Jurkat, Clone E6-1 (cell line): ENCODE results near the gene DAPP1. TPM values are rescaled to one million over a fixed set of nuclear protein-coding genes. Genes with fewer than 3 reads are reported as not detected.
"Not testable (repeated sequence)": the region's sequence is repeated elsewhere in the genome, so short reads cannot be mapped to it uniquely, and the experiment has no call there.

ENCODE experiments used
- DNase-seq: peaks from one replicate; pipeline ENCODE4 v3.0.0-alpha.2; 2011; ENCODE audit warnings: low read depth, low spot score
- H3K4me3 ChIP-seq: 2 replicates; pipeline ENCODE4 v1.5.1; 2011; ENCODE audit warnings: mild to moderate bottlenecking, low read length, control low read depth, moderate library complexity
- polyA plus RNA-seq: library from polyadenylated mRNA; unstranded; fragments of >200 nt; gene quantifications from one replicate; pipeline ENCODE4 v1.2.1, GENCODE V29; 2012; ENCODE audit warnings: missing spikeins; ENCODE audit not compliant: insufficient read length, insufficient read depth

The DAPP1 gene, protein sequence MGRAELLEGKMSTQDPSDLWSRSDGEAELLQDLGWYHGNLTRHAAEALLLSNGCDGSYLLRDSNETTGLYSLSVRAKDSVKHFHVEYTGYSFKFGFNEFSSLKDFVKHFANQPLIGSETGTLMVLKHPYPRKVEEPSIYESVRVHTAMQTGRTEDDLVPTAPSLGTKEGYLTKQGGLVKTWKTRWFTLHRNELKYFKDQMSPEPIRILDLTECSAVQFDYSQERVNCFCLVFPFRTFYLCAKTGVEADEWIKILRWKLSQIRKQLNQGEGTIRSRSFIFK
- polyA plus RNA-seq = not detected

DNA sequence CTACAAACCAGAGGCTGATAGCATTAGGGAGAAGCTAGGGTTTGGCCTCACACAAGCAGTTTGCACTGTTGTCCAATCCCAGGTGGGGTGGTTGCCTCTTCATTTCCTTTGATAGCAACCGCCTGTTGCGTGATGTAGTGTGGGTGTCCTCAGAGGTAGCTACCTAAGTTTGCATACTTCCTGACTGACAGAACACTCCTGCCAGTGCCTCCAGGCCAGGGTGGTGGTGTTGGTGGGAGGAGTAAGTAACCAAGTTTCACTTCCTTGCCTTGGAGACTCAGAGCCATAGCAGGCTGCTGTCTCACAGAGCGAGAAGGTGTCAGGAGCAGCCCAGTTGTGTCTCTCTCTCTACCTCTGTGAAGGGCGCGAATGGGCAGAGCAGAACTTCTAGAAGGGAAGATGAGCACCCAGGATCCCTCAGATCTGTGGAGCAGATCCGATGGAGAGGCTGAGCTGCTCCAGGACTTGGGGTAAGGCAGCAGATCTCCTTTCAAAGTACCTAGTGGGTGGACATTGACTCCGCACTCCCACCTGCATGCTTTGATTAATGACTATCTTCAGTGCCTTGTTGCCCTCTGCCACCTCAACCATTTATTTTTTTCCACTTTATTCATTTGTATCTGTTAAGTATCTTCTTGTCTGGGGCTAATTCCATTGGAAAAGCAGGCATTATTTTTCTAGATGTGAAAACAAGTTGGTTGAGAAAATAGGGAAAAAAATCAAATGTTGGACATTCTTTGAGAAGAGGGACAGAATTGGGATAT, at the start of gene DAPP1:
Gene DAPP1, plus strand, starts transcription at position 283 of the 764 bp plus-strand sequence. Its CDS starts 87 bp downstream, at position 370.
- no peak within 1 kb of the TSS for H3K4me3 ChIP-seq
- DNase-seq = peak; percentile 58

DNA sequence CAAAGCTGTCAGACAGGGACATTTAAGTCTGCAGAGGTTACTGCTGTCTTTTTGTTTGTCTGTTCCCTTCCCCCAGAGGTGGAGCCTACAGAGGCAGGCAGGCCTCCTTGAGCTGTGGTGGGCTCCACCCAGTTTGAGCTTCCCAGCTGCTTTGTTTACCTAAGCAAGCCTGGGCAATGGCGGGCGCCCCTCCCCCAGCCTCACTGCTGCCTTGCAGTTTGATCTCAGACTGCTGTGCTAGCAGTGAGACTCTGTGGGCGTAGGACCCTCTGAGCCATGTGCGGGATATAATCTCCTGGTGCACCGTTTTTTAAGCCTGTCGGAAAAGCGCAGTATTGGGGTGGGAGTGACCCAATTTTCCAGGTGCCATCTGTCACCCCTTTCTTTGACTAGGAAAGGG, 45.8 kb upstream of the DAPP1 start:
- not testable (repeated sequence) for H3K4me3 ChIP-seq, DNase-seq

DNA sequence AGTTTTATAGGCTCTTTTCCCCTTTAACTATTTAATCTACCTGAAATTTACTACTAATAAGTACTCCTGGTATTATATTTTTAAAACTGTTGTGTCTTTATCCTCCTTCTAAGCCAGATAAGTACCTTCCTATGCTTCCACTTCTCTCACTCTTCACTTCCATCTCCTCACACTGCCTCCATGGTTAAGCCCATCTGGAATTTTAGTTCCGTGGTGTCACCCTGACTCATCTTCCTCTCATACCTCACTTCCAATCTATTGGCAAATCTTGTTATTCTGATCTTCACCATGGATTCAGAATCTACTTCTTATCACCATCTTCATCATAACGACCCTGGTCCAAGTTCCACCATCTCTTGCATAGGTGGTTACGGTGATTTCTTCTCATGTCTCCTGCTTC, 32.7 kb upstream of the DAPP1 start:
- H3K4me3 ChIP-seq = no peak overlapping the region

DNA sequence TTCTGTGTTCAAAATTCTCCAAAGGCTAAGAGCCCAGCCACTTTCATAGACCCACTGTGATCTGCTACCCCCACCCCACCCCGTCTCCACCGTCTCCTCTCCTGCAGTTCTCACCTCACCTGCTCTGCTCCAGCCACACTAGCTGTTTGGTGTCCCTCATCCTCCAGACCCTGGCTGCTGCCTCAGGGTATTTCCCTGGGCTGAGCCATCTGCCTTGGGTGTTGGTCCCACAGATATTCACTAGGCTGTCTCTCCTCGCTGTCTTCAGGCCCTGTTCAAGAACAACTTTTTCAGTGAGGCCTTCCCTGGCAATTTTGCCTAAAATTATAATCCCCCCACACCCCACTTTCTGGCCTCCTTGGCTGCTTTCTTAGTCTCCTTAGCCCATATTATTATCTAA, 31.8 kb upstream of the DAPP1 start:
- DNase-seq = no peak
- H3K4me3 ChIP-seq = no peak overlapping the region

More for the DNA sequence above, 32.7 kb upstream of the DAPP1 start:
- no peak for DNase-seq

DNA sequence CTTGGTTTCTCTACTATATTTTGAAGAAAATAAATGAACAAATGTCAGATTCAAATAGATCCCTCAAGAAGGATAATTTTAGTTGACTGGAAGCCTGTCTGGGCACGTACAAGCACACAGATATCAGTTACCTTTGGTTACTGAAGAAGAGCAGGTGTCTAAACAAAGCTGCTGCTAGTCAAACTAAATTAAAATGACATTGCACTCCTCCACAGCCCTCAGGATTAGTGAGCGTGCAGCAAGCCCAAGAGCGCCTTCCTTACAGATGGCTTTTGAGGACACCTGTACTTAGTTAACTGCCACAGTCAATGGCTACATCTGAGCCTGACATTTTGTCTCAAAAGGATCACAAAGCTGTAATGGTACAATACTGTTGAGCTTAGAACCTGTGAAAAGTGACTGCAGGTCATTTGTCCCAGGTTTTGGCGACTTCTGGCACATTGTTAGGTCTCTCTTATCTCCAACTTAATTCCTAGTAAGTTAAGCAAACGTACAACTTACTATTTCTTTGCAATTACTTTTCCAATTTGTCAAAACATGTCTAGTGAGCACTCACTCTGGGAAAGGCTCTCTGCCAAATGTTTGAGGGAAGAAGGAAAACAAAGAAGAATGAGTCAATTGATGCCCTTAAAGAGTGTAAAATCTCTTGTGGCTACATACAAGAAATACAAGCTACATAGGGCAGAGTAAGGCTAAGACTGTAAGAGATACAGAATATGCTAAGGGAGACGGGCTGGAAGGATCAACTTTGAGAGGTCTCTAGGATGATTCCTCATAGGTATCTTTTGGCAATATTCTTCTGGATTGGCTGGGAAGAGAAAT, 25.6 kb upstream of the DAPP1 start:
- no peak for DNase-seq

DNA sequence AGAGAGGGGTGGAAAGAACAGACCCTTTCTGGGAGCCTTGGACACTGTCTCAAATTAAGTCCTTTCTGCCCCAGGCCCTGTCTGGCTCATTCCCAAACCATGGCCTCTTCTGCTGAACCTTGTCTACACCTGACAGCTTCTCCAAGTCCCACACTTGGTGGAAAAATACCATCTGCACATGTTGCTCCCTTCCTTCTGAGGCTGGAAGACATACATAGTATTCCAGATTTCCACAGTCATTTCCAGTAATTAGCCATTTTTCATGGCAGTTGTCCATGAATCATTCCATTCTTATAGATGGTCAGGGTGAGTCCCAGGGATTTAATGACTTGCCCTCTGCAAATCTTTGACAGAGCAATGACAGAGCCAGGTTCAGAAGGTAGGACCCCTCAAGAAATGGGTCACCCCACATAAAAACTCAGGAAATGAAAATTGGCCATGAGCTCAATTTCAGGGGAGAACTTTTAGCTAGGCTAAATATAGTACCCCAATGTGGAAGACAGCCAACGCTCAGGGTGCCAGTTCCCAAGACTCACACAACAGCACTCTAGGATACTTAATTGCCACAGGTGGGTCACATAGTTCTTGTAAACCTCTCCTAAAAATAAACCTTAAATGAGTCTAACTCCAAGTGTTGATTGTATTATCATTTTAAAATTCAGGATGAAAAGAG, 16.2 kb upstream of the DAPP1 start:
- H3K4me3 ChIP-seq = no peak overlapping the region
- DNase-seq = no peak

More for the DNA sequence above, 25.6 kb upstream of the DAPP1 start:
- H3K4me3 ChIP-seq = no peak overlapping the region

DNA sequence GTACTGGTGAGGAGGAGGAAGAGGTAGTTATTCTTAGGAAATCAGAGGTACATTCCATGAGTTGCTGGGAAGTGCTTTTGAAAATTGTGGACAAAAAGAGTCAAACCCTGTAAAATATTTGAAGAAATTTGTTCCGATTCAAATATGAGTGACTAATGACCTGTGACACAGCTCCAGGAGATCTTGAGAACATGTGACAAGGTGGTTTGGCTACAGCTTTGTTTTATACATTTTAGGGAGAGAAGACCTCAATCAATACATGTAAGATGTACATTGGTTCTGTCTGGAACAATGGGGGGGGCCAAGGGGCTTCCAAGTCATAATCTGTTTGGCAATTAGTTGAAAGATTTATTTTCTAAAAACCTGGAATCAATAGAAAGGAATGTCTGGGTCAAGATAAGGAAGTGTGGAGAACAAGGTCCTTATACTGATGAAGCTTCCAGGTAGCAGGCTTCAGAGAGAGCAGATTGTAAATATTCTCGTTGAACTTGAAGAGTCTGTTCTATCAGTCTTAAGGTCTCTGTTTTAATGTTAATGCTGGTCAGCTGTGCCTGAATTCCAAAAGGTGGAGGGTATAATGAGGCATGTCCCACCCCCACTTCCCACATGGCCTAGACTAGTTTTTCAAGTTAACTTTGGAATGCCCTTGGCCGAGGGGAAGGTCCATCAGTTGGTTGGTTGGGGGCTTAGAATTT, 15.5 kb upstream of the DAPP1 start:
- no peak overlapping the region for H3K4me3 ChIP-seq
- no peak for DNase-seq

DNA sequence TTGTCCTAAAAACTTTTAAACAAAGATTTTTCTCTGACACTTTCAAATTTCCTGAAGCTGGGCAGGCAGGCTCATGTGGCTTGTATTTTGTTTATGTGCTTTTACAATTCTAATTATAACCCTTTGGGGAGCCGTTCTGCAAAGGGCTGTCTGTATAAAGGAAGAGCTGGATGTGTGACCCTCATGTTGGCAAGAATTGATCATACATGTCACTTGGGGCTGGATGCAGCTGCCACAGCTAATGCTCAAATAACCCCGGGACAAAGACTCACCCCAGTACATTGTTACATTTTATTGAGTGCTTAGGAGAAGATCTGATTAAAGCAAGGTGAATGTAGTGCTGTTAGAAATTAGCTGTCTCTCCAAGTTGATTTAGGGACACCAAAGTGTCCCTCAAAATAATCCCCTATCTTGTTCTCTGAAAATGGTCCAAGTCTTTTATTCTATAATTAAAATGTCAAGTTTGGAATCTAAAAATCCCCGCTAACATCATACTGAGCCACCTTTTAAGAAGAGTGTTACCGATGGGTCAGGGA, 13.0 kb upstream of the DAPP1 start:
- no peak overlapping the region for H3K4me3 ChIP-seq
- DNase-seq = no peak

DNA sequence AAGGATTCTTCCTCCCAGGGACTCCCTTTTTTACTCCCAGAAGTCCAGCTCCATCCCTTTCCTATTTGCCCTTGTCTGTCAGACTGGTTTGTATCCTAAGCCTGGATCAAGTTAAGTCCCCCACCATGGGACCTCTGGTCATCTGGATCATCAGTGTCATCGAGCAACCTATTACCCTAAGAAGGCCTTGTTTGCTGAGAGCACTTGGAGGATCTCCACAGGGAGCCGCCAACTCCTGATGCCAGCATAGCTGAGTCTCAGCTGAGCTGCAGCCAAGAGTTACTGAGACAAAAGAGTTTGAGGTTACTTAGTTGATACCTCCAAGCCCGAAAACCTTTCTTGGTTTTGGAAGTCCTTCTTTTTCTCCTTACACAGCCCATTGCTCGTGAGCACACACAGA, 10.1 kb upstream of the DAPP1 start:
- DNase-seq = no peak

DNA sequence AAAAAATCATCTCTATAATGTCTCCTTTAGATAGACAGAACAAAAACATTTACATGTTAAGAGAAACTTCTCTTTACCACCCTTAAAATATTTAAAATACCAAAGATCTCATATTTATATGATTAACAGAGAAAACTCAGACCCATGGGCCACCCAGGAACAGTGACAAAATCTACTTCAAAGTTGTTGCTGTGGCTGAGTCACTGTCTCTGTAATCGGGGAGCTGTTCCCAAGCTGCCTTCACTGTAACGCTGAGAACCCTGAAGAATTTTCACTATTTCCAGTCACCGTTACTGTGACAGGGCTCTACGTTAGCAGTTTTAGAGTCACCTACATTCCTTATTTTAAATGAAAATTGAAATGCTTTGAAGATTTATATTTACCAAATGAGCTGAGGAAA, 9.0 kb upstream of the DAPP1 start:
- no peak overlapping the region for H3K4me3 ChIP-seq
- no peak for DNase-seq

More for the DNA sequence above, 10.1 kb upstream of the DAPP1 start:
- H3K4me3 ChIP-seq = no peak overlapping the region

DNA sequence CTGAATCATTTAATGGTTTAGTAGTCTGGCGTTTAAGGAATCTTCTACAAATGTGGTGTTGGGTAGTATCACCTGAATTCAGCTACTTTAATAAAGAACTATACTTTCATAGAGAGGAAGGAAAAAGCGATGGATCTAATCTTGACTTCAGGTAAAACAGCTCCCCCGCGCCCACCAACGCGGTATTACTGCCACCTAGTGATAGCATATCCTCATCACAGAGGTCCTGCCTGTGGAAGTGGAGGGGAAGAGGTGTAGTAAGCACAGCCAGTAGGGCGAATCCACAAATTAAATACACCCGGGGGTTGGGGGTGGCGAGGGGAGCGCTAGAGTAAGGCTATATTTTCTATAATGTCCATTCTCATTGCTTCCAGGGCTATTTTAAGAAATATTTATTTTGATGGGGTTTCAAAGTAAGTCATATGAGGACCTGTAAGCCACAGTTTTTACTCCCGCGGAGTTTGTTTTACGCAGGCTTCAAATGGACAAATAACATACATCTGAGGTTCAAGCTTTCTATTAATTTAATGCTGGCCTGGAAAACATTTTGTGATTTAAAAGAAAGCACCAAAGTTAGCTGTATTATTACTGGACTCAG, 8.3 kb upstream of the DAPP1 start:
- DNase-seq = peak; percentile 45
- no peak overlapping the region for H3K4me3 ChIP-seq

DNA sequence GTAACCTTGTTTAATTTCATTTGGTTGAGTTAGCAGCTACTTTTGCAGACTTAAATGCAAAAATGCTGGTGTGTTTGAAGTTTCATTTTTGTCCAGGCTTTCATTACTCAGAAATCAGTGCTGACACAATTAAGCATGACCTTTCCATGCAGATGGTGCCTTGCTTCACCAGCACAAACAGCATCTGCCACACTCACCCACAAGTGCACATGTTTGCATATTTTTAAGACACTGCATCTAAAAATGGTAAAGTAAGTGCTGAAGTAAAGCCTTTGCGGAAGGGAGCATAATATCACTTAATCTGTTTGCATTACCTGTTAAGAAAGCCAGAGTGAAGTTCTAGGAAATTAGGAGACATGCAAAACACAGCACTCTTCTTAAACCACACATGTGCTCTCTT, 7.3 kb upstream of the DAPP1 start:
- no peak overlapping the region for H3K4me3 ChIP-seq
- no peak for DNase-seq

DNA sequence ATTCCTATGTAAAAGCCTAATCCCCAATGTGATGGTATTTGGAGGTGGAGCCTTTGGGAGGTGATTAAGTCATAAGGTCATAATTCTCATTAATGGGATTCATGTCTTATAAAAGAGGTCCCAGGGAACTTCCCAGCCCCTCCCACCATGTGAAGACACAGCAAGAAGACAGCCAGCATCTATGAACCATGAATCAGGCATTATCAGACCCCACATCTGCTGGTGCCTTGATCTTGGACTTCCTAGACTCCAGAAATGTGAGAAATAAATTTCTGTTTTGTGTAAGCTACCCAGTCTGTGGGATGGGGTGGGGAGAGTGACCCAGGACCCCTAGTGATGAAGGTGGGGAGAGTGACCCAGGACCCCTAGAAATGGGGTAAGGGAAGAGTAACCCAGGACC, 6.1 kb upstream of the DAPP1 start:
- H3K4me3 ChIP-seq = no peak overlapping the region
- no peak for DNase-seq

DNA sequence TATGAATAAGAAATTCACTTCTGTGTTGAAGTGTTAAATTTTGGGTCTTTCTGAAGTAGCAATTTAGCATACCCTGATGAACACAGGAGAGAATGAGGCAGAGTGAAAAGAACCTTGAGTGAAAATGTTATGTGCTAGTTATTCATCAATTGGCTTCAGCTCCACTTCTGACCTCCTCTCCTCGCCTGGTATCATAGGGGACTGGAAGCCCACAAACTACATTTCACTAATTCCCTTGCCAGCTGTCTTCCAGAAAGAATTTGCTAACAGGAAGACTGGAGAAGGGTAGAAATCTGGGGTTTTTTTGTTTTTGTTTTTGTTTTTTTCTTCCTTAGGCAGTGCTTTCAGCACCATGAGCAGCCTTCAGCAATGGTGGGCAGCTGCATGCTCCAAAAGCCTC, 5.5 kb upstream of the DAPP1 start:
- no peak overlapping the region for H3K4me3 ChIP-seq
- DNase-seq = no peak

DNA sequence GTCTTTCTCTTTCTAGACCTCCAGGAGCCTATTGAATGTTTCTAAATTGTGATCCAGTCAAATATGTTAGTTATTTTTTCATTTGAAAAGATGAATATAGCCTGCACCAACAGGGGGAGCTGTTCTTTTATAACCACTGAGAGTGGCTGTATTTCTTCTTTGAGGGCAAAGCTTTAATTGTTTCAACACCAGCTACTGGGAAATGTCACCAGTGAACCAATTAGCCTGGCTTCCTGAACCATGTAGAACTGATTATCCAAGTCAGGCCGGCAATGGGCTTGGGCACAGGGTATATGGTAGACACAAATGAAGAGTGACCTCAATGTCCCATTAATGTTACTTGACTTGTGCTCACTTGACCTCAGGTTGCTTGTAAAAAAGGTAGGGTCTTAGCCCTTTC, 4.8 kb upstream of the DAPP1 start:
- H3K4me3 ChIP-seq = no peak overlapping the region
- DNase-seq = peak; percentile 34

DNA sequence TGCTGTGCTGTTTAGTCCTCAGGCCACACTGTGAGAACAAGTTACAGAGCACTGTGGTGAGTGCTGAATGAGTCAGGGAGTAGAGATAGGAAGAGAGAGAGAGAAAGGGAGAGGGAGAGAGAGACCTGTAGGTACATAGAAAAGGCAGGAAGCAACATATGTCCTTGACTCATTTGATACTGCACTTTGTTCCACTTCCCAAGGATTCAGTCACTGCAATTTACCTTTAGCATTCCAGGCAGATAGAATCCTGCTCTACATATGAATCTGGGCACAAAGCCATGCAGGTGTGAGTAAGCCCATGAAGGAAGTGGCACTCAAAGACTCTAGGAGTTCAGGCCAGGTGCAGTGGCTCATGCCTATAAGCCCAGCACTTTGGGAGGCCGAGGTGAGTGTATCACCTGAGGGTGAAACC, 1.0 kb upstream of the DAPP1 start:
- H3K4me3 ChIP-seq = no peak overlapping the region
- no peak for DNase-seq

DNA sequence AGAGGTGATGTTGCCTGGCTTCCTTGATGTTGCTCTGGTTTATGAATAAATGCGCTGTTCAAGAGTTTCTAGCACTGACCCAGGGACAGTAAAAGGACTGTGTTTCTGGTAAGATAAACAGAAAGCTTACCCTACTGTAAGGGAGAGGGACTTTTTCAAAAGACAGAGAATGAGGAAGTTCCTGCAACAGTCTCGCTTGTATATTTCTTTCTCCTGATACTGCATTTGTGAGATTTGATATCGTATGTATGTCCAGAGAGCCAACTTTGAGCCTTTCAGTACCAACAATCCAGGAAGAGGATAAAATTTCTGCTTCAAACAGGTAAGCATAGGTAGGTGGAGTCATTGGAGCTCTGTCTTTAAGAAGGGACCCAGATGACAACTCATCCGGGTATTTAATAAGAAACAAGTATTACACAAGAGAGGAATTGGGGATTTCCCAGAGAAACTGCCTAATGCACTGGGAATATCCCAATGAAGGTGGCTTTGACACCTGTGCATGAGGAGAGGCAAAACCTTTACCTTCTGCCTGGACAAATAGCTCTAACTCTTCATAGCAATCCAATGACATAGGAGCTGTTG, 773 bp downstream of the DAPP1 start:
- H3K4me3 ChIP-seq = no peak overlapping the region
- no peak for DNase-seq

DNA sequence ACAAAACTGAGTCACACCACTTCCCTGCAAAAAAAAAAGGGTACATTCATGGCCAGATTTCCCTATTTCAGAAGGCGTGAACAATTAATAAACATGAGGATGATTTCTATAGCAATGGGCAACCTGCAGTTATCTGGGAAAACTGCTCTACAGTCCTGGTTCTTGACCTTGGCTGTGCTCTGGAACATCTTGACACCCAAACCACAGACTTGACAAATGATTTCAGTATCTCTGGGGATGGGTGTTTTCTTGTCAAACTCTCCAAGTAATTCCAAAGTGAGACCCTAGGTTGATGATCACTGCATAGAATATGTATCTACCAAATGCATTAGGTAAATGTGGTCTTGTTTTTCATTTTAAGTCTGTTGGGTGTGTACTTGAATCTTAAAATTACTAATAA, 2.0 kb downstream of the DAPP1 start:
- no peak overlapping the region for H3K4me3 ChIP-seq

More for the DNA sequence above, 2.0 kb downstream of the DAPP1 start:
- no peak for DNase-seq
